ENCODE results near the gene STXBP4.

Gene STXBP4

GRCh38 chr17:54947396-54947795 is 21.2 kb upstream of the STXBP4 start:
- TF ChIP-seq, protein P1, sequence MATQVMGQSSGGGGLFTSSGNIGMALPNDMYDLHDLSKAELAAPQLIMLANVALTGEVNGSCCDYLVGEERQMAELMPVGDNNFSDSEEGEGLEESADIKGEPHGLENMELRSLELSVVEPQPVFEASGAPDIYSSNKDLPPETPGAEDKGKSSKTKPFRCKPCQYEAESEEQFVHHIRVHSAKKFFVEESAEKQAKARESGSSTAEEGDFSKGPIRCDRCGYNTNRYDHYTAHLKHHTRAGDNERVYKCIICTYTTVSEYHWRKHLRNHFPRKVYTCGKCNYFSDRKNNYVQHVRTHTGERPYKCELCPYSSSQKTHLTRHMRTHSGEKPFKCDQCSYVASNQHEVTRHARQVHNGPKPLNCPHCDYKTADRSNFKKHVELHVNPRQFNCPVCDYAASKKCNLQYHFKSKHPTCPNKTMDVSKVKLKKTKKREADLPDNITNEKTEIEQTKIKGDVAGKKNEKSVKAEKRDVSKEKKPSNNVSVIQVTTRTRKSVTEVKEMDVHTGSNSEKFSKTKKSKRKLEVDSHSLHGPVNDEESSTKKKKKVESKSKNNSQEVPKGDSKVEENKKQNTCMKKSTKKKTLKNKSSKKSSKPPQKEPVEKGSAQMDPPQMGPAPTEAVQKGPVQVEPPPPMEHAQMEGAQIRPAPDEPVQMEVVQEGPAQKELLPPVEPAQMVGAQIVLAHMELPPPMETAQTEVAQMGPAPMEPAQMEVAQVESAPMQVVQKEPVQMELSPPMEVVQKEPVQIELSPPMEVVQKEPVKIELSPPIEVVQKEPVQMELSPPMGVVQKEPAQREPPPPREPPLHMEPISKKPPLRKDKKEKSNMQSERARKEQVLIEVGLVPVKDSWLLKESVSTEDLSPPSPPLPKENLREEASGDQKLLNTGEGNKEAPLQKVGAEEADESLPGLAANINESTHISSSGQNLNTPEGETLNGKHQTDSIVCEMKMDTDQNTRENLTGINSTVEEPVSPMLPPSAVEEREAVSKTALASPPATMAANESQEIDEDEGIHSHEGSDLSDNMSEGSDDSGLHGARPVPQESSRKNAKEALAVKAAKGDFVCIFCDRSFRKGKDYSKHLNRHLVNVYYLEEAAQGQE (IDR thresholded peaks at IDR 0.05; ENCODE audit: insufficient read depth in 1 of 2, low read depth in 2 of 2, low read length in 2 of 2): no peak
- no peak for TF ChIP-seq POLR2AphosphoS5 (IDR thresholded peaks at IDR 0.05; ENCODE audit: low read depth, low read length)
- no peak for TF ChIP-seq SIN3A (IDR thresholded peaks at IDR 0.05; ENCODE audit: borderline replicate concordance, insufficient read depth, low read length)
- TF ChIP-seq TAF1 (IDR thresholded peaks at IDR 0.05; ENCODE audit: borderline replicate concordance, insufficient read depth, low read length): no peak
- no peak for TF ChIP-seq FOXP2 (optimal IDR thresholded peaks at IDR 0.05; ENCODE audit: borderline replicate concordance, extremely low read depth, extremely low read length, insufficient read depth)

DNA sequence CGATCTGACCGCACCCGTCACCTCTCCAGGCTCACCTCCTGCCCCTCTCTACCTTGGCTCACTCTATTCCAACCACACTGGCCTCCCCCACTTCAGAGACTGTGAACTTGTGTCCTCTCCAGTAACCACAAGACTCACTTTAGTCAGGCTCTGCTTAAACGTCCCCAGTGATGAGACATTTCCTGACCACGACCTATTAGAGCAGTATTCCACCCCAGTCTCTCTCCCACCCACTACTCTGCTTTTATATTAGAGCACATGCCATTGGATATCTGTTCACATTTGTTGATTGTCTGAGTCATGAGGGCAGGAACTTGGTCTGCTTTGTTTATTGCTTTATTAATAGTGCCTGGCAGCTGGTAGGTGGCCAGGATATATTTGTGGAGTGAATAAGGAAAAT is 20.2 kb upstream of the STXBP4 start:
- TF ChIP-seq, protein P1 (IDR thresholded peaks at IDR 0.05; ENCODE audit: insufficient read depth in 1 of 2, low read depth in 2 of 2, low read length in 2 of 2): no peak
- no peak for TF ChIP-seq SIN3A (IDR thresholded peaks at IDR 0.05; ENCODE audit: borderline replicate concordance, insufficient read depth, low read length)
- no peak for TF ChIP-seq FOXP2 (optimal IDR thresholded peaks at IDR 0.05; ENCODE audit: borderline replicate concordance, extremely low read depth, extremely low read length, insufficient read depth)
- TF ChIP-seq TAF1 (IDR thresholded peaks at IDR 0.05; ENCODE audit: borderline replicate concordance, insufficient read depth, low read length): no peak
- TF ChIP-seq POLR2AphosphoS5 (IDR thresholded peaks at IDR 0.05; ENCODE audit: low read depth, low read length): no peak

GRCh38 chr17:54950116-54950515 is 18.4 kb upstream of the STXBP4 start:
- no peak for TF ChIP-seq POLR2AphosphoS5 (IDR thresholded peaks at IDR 0.05; ENCODE audit: low read depth, low read length)

DNA sequence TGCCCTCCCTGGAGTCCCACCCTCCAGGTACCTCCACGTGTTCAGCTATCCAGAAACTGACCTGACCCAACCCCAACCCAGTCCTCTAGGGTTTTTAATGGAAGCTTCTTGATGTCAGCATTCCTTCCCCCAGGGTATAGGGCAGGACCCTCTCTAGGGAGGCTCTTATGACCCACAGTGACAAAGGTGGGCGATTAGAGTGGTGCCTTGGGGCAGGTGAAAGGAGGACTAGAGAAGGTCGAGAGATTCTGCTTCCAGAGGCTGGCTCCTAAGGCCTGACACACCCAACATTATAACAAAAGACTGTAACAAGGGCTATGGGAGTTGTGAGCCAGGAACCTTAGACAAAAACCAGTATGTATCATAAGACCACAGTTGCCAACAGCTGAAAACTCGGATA is 17.3 kb upstream of the STXBP4 start:
- no peak for TF ChIP-seq POLR2AphosphoS5 (IDR thresholded peaks at IDR 0.05; ENCODE audit: low read depth, low read length)
- no peak for TF ChIP-seq SIN3A (IDR thresholded peaks at IDR 0.05; ENCODE audit: borderline replicate concordance, insufficient read depth, low read length)
- TF ChIP-seq, protein P1 (IDR thresholded peaks at IDR 0.05; ENCODE audit: insufficient read depth in 1 of 2, low read depth in 2 of 2, low read length in 2 of 2): no peak
- TF ChIP-seq FOXP2 (optimal IDR thresholded peaks at IDR 0.05; ENCODE audit: borderline replicate concordance, extremely low read depth, extremely low read length, insufficient read depth): no peak
- no peak for TF ChIP-seq TAF1 (IDR thresholded peaks at IDR 0.05; ENCODE audit: borderline replicate concordance, insufficient read depth, low read length)

DNA sequence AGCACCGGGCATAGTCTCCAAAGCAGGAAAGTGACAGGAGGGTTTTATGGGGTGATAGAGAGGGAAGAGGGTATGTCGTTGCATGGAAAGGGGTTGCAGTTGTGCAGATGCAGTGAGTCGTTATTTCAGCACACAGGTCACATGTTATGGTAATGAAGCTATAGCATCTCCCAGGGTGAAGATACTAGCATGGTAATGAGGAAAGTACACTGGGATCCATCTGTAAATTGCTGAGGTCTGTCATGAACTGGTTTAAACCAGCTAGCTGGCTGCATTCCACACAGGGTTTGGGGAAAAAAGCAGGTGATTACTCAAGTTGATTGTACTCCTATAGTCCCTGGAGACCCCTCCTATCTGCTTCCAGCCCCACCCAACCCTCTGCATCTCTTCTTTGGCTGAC is 11.8 kb upstream of the STXBP4 start:
- 0 out of 2 replicates have a peak, but pooled peaks have one; percentile 36 for TF ChIP-seq POLR2AphosphoS5 (IDR thresholded peaks at IDR 0.05; ENCODE audit: low read depth, low read length)
- no peak for TF ChIP-seq FOXP2 (optimal IDR thresholded peaks at IDR 0.05; ENCODE audit: borderline replicate concordance, extremely low read depth, extremely low read length, insufficient read depth)
- TF ChIP-seq SIN3A (IDR thresholded peaks at IDR 0.05; ENCODE audit: borderline replicate concordance, insufficient read depth, low read length): no peak

DNA sequence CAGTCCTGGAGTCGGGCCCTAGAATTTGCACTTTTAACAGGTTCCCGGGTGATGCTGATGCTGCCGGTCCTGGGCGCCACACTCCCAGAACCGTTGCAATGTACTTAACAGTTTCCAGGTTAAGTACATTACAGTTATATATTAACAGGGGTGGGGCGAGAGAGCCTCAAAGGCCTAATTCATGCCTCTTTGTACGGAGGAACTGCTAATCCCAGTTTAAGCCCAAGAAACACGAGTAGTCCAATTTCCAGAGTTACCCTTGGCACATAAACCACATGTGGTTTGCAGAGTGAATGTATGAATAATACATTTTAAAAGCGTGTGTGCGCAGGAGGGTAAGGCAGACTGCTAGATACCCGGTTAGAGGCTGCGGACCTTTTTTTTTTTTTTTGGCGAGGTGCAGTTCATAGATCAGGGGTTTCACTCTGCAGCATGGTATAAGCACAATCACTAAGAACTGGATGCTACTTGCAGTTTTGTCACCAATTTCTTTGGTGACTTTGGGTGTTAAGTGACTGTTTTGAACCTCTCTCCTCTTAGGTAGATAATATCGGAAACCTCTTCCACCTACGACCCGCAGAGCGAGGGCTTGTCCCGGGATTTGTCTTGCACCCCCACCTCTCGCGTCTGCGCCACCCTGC is 824 bp upstream of the STXBP4 start:
- no peak for TF ChIP-seq POLR2AphosphoS5 (IDR thresholded peaks at IDR 0.05; ENCODE audit: low read depth, low read length)
- TF ChIP-seq SIN3A (IDR thresholded peaks at IDR 0.05; ENCODE audit: borderline replicate concordance, insufficient read depth, low read length): no peak
- no peak for TF ChIP-seq FOXP2 (optimal IDR thresholded peaks at IDR 0.05; ENCODE audit: borderline replicate concordance, extremely low read depth, extremely low read length, insufficient read depth)
- TF ChIP-seq, protein P1 (IDR thresholded peaks at IDR 0.05; ENCODE audit: insufficient read depth in 1 of 2, low read depth in 2 of 2, low read length in 2 of 2): no peak
- TF ChIP-seq TAF1 (IDR thresholded peaks at IDR 0.05; ENCODE audit: borderline replicate concordance, insufficient read depth, low read length): no peak
